PC-3 (cell line): ENCODE results near the gene UBE2D2.

Experiments
- EZH2 ChIP-seq: fragments of 300-600 bp; sonication (generic); IDR thresholded peaks from one replicate; pipeline ENCODE4 v1.6.1; 2017; ENCODE audit warnings: antibody characterized with exemption, mild to moderate bottlenecking, low read length; ENCODE audit not compliant: unreplicated experiment
- EZH2phosphoT487 ChIP-seq: fragments of 300-600 bp; sonication (generic); IDR thresholded peaks from 2 replicates; pipeline ENCODE4 v1.6.1; 2018; ENCODE audit warnings: mild to moderate bottlenecking, antibody characterized with exemption, low read length, borderline replicate concordance
- TF ChIP-seq, protein P1 (sequence below): fragments of 300-600 bp; sonication (generic); conservative IDR thresholded peaks from 2 replicates; pipeline ENCODE4 v1.5.1; 2017; ENCODE audit warnings: antibody characterized with exemption, low read depth, mild to moderate bottlenecking, low read length

GRCh38 chr5:139652788-139653241, 91.7 kb downstream of the UBE2D2 start:
- no peak for TF ChIP-seq EZH2
- TF ChIP-seq, protein P1, sequence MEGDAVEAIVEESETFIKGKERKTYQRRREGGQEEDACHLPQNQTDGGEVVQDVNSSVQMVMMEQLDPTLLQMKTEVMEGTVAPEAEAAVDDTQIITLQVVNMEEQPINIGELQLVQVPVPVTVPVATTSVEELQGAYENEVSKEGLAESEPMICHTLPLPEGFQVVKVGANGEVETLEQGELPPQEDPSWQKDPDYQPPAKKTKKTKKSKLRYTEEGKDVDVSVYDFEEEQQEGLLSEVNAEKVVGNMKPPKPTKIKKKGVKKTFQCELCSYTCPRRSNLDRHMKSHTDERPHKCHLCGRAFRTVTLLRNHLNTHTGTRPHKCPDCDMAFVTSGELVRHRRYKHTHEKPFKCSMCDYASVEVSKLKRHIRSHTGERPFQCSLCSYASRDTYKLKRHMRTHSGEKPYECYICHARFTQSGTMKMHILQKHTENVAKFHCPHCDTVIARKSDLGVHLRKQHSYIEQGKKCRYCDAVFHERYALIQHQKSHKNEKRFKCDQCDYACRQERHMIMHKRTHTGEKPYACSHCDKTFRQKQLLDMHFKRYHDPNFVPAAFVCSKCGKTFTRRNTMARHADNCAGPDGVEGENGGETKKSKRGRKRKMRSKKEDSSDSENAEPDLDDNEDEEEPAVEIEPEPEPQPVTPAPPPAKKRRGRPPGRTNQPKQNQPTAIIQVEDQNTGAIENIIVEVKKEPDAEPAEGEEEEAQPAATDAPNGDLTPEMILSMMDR, result no peak
- TF ChIP-seq EZH2phosphoT487, result no peak
